Neural cell (in vitro differentiated cells): ENCODE data around the gene ANXA6. TPM values are rescaled to one million over a fixed set of nuclear protein-coding genes. Genes with fewer than 3 reads are reported as not detected.

Source experiments
- H2AFZ ChIP-seq: fragments of 200-600, 300-800 bp; sonication (generic), shearing (Covaris generic); 2 replicates; pipeline ENCODE4 v1.6.0; 2014; ENCODE audit warnings: low read depth, mild to moderate bottlenecking, antibody characterized with exemption, low read length, moderate library complexity
- H3F3A ChIP-seq: fragments of 200-600 bp; shearing (Covaris generic); 2 replicates; pipeline ENCODE4 v1.6.1; 2016; ENCODE audit warnings: mild to moderate bottlenecking, moderate library complexity, mixed read lengths, antibody characterized with exemption, low read length; ENCODE audit not compliant: insufficient read depth, poor library complexity, severe bottlenecking
- H3K27ac ChIP-seq: fragments of 200-600, 300-800 bp; sonication (generic), shearing (Covaris generic); 2 replicates; pipeline ENCODE4 v1.5.1; 2014; ENCODE audit warnings: mild to moderate bottlenecking, low read length, moderate library complexity
- H3K27me3 ChIP-seq: fragments of 300-800, 200-600 bp; sonication (generic), shearing (Covaris generic); 2 replicates; pipeline ENCODE4 v1.6.0; 2014; ENCODE audit warnings: mild to moderate bottlenecking, low read depth, low read length, moderate library complexity; ENCODE audit not compliant: insufficient read depth
- H3K36me3 ChIP-seq: fragments of 300-800, 200-600 bp; sonication (generic), shearing (Covaris generic); 2 replicates; pipeline ENCODE4 v1.5.1; 2014; ENCODE audit warnings: mild to moderate bottlenecking, antibody characterized with exemption, low read length, moderate library complexity; ENCODE audit not compliant: insufficient read depth
- H3K4me2 ChIP-seq: fragments of 300-800, 200-600 bp; sonication (generic), shearing (Covaris generic); 2 replicates; pipeline ENCODE4 v1.6.0; 2014; ENCODE audit warnings: mild to moderate bottlenecking, low read length
- H3K4me3 ChIP-seq: fragments of 300-800, 200-600 bp; sonication (generic), shearing (Covaris generic); 2 replicates; pipeline ENCODE4 v1.5.1; 2014; ENCODE audit warnings: mild to moderate bottlenecking, low read length, moderate library complexity
- H3K79me2 ChIP-seq: fragments of 200-600 bp; shearing (Covaris generic); replicated peaks from 2 replicates; pipeline ENCODE4 v1.6.0; 2014; ENCODE audit warnings: mild to moderate bottlenecking, low read length, moderate library complexity; ENCODE audit not compliant: insufficient read depth
- H3K9ac ChIP-seq: fragments of 300-800, 200-600 bp; sonication (generic), shearing (Covaris generic); 2 replicates; pipeline ENCODE4 v1.6.1; 2016; ENCODE audit warnings: mild to moderate bottlenecking, low read length, mixed read lengths
- H3K9me2 ChIP-seq: fragments of 200-600 bp; shearing (Covaris generic); 2 replicates; pipeline ENCODE4 v1.6.1; 2016; ENCODE audit warnings: mild to moderate bottlenecking, low read length, mixed read lengths; ENCODE audit not compliant: insufficient read depth
- H3K9me3 ChIP-seq: fragments of 200-600, 300-800 bp; sonication (generic), shearing (Covaris generic); 2 replicates; pipeline ENCODE4 v1.6.1; 2016; ENCODE audit warnings: mild to moderate bottlenecking, mixed run types, low read length, moderate library complexity, mixed read lengths
- H4K20me1 ChIP-seq: fragments of 200-600 bp; shearing (Covaris generic); 2 replicates; pipeline ENCODE4 v1.6.1; 2016; ENCODE audit warnings: mild to moderate bottlenecking, mixed run types; ENCODE audit not compliant: insufficient read depth
- CTCF ChIP-seq: fragments of 450-650 bp; IDR thresholded peaks from 2 replicates; pipeline ENCODE4 v1.5.1; 2014; ENCODE audit warnings: antibody characterized with exemption, mild to moderate bottlenecking, moderate library complexity; ENCODE audit not compliant: poor library complexity, severe bottlenecking
- EP300 ChIP-seq: fragments of 450-650 bp; conservative IDR thresholded peaks from 2 replicates; pipeline ENCODE4 v1.6.1; 2014; ENCODE audit warnings: antibody characterized with exemption, mild to moderate bottlenecking, moderate library complexity; ENCODE audit not compliant: poor library complexity, severe bottlenecking
- EZH2 ChIP-seq: fragments of 200-600, 300-800 bp; shearing (Covaris generic), sonication (generic); IDR thresholded peaks from 2 replicates; pipeline ENCODE4 v1.6.1; 2014; ENCODE audit warnings: antibody characterized with exemption, low read length, borderline replicate concordance, mild to moderate bottlenecking; ENCODE audit not compliant: insufficient read depth, poor library complexity, severe bottlenecking
- MXI1 ChIP-seq: fragments of 450-650 bp; conservative IDR thresholded peaks from 2 replicates; pipeline ENCODE4 v1.6.1; 2014; ENCODE audit warnings: antibody characterized with exemption, mild to moderate bottlenecking; ENCODE audit not compliant: poor library complexity, severe bottlenecking
- POLR2AphosphoS5 ChIP-seq: IDR thresholded peaks from 2 replicates; pipeline ENCODE4 v1.6.1; 2012
- RAD21 ChIP-seq: fragments of 450-650 bp; conservative IDR thresholded peaks from 2 replicates; pipeline ENCODE4 v1.6.1; 2014; ENCODE audit warnings: antibody characterized with exemption, mild to moderate bottlenecking, moderate library complexity
- REST ChIP-seq: IDR thresholded peaks from 2 replicates; pipeline ENCODE4 v1.6.1; 2012; ENCODE audit warnings: borderline replicate concordance
- SMC3 ChIP-seq: fragments of 450-650 bp; conservative IDR thresholded peaks from 2 replicates; pipeline ENCODE4 v1.6.1; 2014; ENCODE audit warnings: antibody characterized with exemption, mild to moderate bottlenecking, moderate library complexity; ENCODE audit not compliant: poor library complexity
- TAF1 ChIP-seq: IDR thresholded peaks from 2 replicates; pipeline ENCODE4 v1.6.1; 2012; ENCODE audit warnings: low read depth
- polyA plus RNA-seq: library from polyadenylated mRNA; depleted of rRNA; stranded (reverse); fragments of >200 nt; gene quantifications from 2 replicates; pipeline ENCODE4 v1.2.3, GENCODE V29; 2014

The ANXA6 gene
- polyA plus RNA-seq, 1 donor from 2014 or later: 27.5 TPM

DNA sequence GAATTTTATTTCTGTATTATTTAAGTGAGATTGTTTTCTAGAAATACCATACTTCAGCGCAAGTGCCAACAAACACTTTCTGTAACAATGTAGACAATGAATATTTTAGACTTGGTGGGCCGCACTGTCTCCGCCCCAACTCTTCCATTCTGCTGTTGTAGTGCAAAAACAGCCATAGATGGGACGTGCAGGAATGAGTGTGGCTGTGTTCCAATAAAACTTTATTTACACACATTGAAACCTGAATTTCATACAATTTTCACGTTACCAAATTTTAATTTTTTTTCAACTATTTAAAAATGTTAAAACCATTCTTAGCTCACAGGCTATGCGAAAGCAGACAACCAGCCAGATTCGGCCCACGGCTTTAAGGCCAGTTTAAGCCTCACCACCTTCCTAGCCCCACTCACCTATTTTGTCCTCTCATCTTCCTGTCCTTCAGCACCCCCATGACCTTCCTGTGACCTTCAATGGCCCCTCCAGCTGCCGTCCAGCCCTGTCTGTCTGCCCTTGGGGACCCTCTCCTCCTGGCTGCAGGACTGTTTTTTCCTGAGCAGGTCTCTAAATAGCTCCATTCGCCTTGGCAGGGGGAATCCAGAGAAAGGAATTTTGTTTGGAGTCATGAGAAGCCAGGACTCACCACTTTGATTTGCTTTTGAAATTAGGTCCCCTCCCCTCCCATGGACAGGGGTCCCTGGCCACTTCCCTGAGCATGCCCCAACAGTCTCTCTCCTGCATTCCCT is 11.2 kb upstream of the ANXA6 start:
- H3K4me3 ChIP-seq: no peak overlapping the region
- no peaks in the 10 kb centered on the region for H3K9me3 ChIP-seq
- no peak overlapping the region for H3K4me2 ChIP-seq
- no peaks in the 10 kb centered on the region for H3F3A ChIP-seq
- H3K9ac ChIP-seq: no peak overlapping the region
- H3K27me3 ChIP-seq: no peaks in the 10 kb centered on the region
- TF ChIP-seq EZH2: no peak
- TF ChIP-seq RAD21: no peak
- no peak for TF ChIP-seq CTCF
- TF ChIP-seq REST: no peak
- no peak for TF ChIP-seq SMC3
- TF ChIP-seq POLR2AphosphoS5: no peak
- TF ChIP-seq EP300: no peak
- no peak for TF ChIP-seq MXI1
- no peak for TF ChIP-seq TAF1
- no peaks in the 10 kb centered on the region for H3K9me2 ChIP-seq
- no peaks in the 10 kb centered on the region for H3K36me3 ChIP-seq
- no peak overlapping the region for H3K27ac ChIP-seq
- no peaks in the 10 kb centered on the region for H3K79me2 ChIP-seq
- no peak overlapping the region for H2AFZ ChIP-seq
- H4K20me1 ChIP-seq: no peaks in the 10 kb centered on the region

DNA sequence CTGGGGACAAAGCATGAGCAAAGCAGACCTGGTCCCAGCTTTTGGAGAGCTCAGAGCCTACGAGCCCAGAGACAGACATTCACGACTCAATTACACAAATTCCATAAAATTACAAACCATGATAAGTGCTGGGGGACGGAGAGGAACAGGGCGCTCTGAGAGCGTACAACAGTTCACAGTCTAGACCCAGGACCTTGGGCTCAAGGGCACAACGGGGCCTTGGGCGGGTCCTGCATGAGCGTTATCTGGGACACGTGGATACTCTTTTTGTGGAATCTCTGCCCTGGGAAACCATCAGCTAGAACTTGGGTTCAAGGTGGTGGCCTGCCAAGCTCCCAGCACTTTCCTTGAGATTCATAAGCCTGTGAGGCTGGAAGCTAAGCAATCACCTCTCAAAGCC is 9.4 kb upstream of the ANXA6 start:
- H3K9me3 ChIP-seq: no peaks in the 10 kb centered on the region
- H2AFZ ChIP-seq: no peak overlapping the region
- no peak overlapping the region for H3K4me2 ChIP-seq
- H3K79me2 ChIP-seq: no peaks in the 10 kb centered on the region
- no peaks in the 10 kb centered on the region for H4K20me1 ChIP-seq
- no peaks in the 10 kb centered on the region for H3K27me3 ChIP-seq
- H3K27ac ChIP-seq: no peak overlapping the region
- no peaks in the 10 kb centered on the region for H3K9me2 ChIP-seq
- no peak overlapping the region for H3K9ac ChIP-seq
- H3F3A ChIP-seq: no peaks in the 10 kb centered on the region
- TF ChIP-seq EP300 (no peak), EZH2 (no peak), RAD21 (no peak), MXI1 (no peak)
- no peak overlapping the region for H3K4me3 ChIP-seq
- H3K36me3 ChIP-seq: no peaks in the 10 kb centered on the region
